Erythroblast (primary cell): ENCODE data around the gene ERC2.

Experiments used
- DNase-seq, 2 experiments: peaks; one replicate each; lab custom pipeline; 2025; lab: John Stamatoyannopoulos, UW
- GATA1 ChIP-seq: IDR thresholded peaks from 2 replicates; pipeline ENCODE4 v1.6.1; 2011; ENCODE audit warnings: low read depth, mild to moderate bottlenecking, control low read depth, low read length, moderate library complexity
- POLR2A ChIP-seq: IDR thresholded peaks from 2 replicates; pipeline ENCODE4 v1.6.1; 2011; ENCODE audit warnings: mild to moderate bottlenecking, low read length

The ERC2 gene

DNA sequence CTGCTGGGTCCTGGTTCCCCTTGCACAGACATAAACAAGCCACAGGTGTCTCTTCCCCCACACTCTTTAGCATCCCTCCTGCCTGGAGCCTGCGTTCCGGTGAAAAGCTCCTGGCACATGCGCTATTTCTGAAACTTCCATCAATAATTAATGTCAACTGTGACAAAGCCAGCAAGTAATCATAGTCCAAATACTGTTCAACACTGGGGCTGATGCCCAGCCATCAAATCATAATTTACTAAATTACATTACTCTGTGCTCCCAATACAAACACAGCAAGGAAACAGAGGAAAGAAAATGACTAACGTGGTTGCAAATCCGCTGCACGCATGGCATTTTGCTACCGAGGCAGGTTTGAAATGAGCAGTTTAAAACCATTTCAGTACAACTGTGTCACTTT, 294.7 kb downstream of the ERC2 start:
- no peak for TF ChIP-seq POLR2A
- TF ChIP-seq GATA1 = no peak
- DNase-seq = no peak

- TF ChIP-seq GATA1 (no peak), POLR2A (no peak)
- DNase-seq = no peak
Observed at GRCh38 chr3:56164436-56164835, 303.8 kb downstream of the ERC2 start.

- TF ChIP-seq GATA1 (no peak), POLR2A (no peak)
- DNase-seq = no peak
Observed at GRCh38 chr3:56157693-56158362, 310.4 kb downstream of the ERC2 start.

- no peak for DNase-seq
- TF ChIP-seq POLR2A = no peak
- no peak for TF ChIP-seq GATA1
Observed at GRCh38 chr3:56154297-56154696, 314.0 kb downstream of the ERC2 start.

- DNase-seq = no peak
- TF ChIP-seq POLR2A (no peak), GATA1 (no peak)
Observed at GRCh38 chr3:56147354-56147753, 320.9 kb downstream of the ERC2 start.

- no peak for TF ChIP-seq GATA1
- TF ChIP-seq POLR2A = no peak
- DNase-seq = no peak
Observed at GRCh38 chr3:56145410-56145809, 322.9 kb downstream of the ERC2 start.

GRCh38 chr3:56144805-56145204, 323.5 kb downstream of the ERC2 start:
- no peak for DNase-seq

DNA sequence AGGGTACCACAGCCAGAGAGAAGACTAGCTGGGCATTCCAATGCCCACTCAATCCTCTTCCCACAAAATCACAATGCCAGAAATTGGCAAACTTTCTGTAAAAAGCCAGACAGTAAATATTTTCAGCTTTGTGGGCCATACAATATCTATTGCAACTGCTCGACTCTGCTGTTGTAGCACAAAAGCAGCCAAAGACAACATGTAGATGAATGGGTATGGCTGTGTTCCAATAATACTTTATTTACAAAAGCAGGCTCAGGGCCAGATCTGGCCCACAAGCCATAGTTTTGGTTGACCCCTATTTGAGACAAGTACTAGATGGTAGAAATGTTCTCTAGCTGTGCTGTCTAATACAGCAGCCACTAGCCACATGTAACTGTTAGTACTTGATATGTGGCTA, 330.9 kb downstream of the ERC2 start:
- no peak for TF ChIP-seq POLR2A
- no peak for TF ChIP-seq GATA1

More at GRCh38 chr3:56144805-56145204, 323.5 kb downstream of the ERC2 start:
- TF ChIP-seq POLR2A (no peak), GATA1 (no peak)

GRCh38 chr3:56136514-56136913, 331.8 kb downstream of the ERC2 start:
- no peak for DNase-seq
- TF ChIP-seq GATA1 (no peak), POLR2A (no peak)

More for the DNA sequence above, 330.9 kb downstream of the ERC2 start:
- DNase-seq = no peak

DNA sequence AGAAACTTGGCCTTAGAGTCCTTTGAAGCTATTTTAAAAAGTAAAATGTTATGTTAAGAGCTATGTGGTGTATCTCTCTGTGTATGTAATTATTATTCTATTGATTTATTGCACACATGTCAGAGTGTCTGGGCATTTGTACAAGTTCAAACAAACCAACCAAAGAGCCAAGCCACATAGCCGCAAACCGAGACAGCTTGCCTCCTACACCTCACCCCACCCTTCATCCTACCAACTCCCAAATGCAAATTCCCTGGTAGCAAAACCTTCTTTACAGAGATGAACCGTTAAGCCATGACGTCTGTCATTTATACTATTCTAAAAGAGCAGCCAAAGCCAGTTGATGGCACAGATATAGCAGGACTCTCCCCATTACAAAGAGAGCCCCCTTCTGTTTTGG, 332.3 kb downstream of the ERC2 start:
- no peak for DNase-seq
- TF ChIP-seq POLR2A (no peak), GATA1 (no peak)

DNA sequence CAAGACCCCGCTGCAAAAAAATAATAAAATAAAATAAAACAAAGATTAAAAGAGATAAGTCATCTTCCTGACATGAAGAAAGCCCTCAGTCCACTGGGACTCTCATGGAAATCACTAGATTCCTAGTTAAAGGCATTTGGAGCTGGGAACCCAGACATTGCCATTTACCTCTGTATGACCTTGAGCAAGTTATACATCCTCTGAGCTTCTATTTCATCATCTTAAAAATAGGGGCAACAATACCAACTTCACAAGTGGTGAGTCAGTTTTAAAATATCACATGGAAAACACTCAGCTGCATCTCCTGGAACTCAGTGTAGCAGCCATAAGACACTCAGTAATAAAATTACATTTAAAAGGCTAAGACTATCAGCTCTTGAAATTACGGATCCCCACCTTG, 334.8 kb downstream of the ERC2 start:
- no peak for TF ChIP-seq GATA1
- TF ChIP-seq POLR2A = no peak
- DNase-seq = no peak

GRCh38 chr3:56132762-56133161, 335.5 kb downstream of the ERC2 start:
- no peak for DNase-seq
- no peak for TF ChIP-seq GATA1
- no peak for TF ChIP-seq POLR2A

DNA sequence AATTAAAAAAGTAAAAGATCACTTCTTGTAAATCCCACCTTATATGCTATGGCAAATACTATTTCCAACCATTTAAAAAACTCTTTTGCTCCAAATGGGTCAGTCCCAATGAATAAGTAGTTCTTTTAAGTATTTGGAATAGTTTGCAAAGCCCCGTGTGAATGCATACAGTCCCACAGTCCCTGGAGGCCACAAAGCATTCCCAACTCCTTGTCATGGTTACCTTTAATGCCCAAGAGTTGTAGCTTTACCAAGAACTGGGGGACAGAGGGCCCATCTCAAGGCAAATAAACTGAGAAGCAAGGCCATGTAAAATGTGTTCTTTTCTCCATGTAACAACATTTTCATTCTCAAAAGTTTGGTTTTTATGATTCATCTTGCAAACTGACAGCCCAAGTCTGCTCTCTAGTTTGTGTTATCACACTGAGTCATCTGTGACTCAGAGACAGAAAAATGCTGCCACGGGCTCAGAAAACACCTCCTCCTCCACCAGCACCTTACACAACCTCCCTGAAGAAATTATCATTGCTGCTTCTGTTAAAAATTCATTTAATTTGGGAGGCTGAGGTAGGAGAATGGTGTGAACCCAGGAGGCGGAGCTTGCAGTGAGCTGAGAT, 336.2 kb downstream of the ERC2 start:
- TF ChIP-seq GATA1 (no peak), POLR2A (no peak)
- peak in 1 of 2 experiments; percentile 4 for DNase-seq

- DNase-seq = no peak
- no peak for TF ChIP-seq POLR2A
- TF ChIP-seq GATA1 = no peak
Observed at GRCh38 chr3:56130036-56130435, 338.2 kb downstream of the ERC2 start.

GRCh38 chr3:56126632-56127031, 341.6 kb downstream of the ERC2 start:
- DNase-seq = no peak
- TF ChIP-seq GATA1 = no peak
- TF ChIP-seq POLR2A = no peak
